WTC11 (cell line): ENCODE results near the gene ANO2.

Experiments used
- CBFB ChIP-seq: sonication (generic); formaldehyde crosslinking; IDR thresholded peaks from 2 replicates; pipeline ENCODE4 v1.8.1; 2022; ENCODE audit warnings: mild to moderate bottlenecking, low read depth, missing genetic modification reagents
- ZNF232 ChIP-seq: sonication (generic); formaldehyde crosslinking; IDR thresholded peaks from 2 replicates; pipeline ENCODE4 v1.8.0; 2022; ENCODE audit warnings: mild to moderate bottlenecking, missing genetic modification reagents

DNA sequence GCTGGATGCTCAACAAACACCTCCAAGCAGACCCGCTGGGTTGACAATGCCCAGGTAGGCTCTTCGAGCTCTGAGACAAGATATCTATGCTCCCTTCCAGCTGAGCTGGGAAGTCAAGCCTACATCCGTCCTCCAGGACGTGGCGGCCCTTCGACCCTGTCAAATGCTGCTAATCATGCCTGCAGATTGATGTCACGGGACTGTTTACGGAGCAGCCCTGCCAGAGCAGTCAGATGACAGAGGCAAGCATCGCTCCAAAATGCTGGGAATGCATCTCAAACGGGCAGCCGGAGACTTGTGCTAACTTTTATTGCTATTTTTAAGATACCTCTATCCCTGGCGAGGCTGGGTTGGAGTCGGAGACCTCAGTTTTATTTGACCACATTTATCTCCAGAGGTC is 373.9 kb downstream of the ANO2 start:
- TF ChIP-seq CBFB (CRISPR knock-in tag) = no peak
- TF ChIP-seq ZNF232 = no peak
